Neuronal stem cell (in vitro differentiated cells): ENCODE data around the gene SLC5A5.

Source experiments
- DNase-seq: peaks from one replicate; pipeline ENCODE4 v3.0.0-alpha.2; 2013; ENCODE audit warnings: low spot score
- H2AFZ ChIP-seq: one replicate; pipeline ENCODE4 v1.6.1; 2013; ENCODE audit warnings: mild to moderate bottlenecking, low read length, inconsistent platforms
- H2AK5ac ChIP-seq: 2 replicates; pipeline ENCODE4 v1.6.1; 2013; ENCODE audit warnings: low read depth, mild to moderate bottlenecking, inconsistent platforms, low read length, moderate library complexity, mixed read lengths
- H2BK120ac ChIP-seq: 2 replicates; pipeline ENCODE4 v1.6.1; 2013; ENCODE audit warnings: low read depth, mild to moderate bottlenecking, inconsistent platforms, low read length, moderate library complexity, mixed read lengths
- H2BK12ac ChIP-seq: one replicate; pipeline ENCODE4 v1.6.1; 2013; ENCODE audit warnings: low read length, inconsistent platforms
- H2BK15ac ChIP-seq: 2 replicates; pipeline ENCODE4 v1.6.1; 2013; ENCODE audit warnings: mild to moderate bottlenecking, low read length, inconsistent platforms, mixed read lengths
- H2BK5ac ChIP-seq: one replicate; pipeline ENCODE4 v1.6.1; 2013; ENCODE audit warnings: inconsistent platforms, mild to moderate bottlenecking, low read length, moderate library complexity
- H3K14ac ChIP-seq: one replicate; pipeline ENCODE4 v1.6.1; 2013; ENCODE audit warnings: low read length, inconsistent platforms
- H3K18ac ChIP-seq: 2 replicates; pipeline ENCODE4 v1.6.1; 2013; ENCODE audit warnings: low read length, inconsistent platforms
- H3K23ac ChIP-seq: 2 replicates; pipeline ENCODE4 v1.6.1; 2013; ENCODE audit warnings: low read depth, mild to moderate bottlenecking, mixed read lengths, low read length, inconsistent platforms; ENCODE audit not compliant: poor library complexity
- H3K27ac ChIP-seq: replicated peaks from 3 replicates; pipeline ENCODE4 v1.5.1; 2013; ENCODE audit warnings: low read length, inconsistent platforms
- H3K27me3 ChIP-seq, 3 experiments: 2 replicates each; pipeline ENCODE4 v1.6.1; 2013; ENCODE audit warnings: low read length in 3 of 3, mild to moderate bottlenecking in 2 of 3, inconsistent platforms in 1 of 3, low read depth in 1 of 3, mixed read lengths in 1 of 3, moderate library complexity in 1 of 3; ENCODE audit not compliant: control insufficient read depth in 3 of 3, insufficient read depth in 3 of 3
- H3K36me3 ChIP-seq, 2 donors: replicated peaks in 1 of 2; 2 replicates each; pipeline ENCODE4 v1.6.1; 2013; ENCODE audit warnings: low read length in 2 of 2; ENCODE audit not compliant: control insufficient read depth in 2 of 2, insufficient read depth in 2 of 2
- H3K4ac ChIP-seq: 2 replicates; pipeline ENCODE4 v1.6.1; 2013; ENCODE audit warnings: inconsistent platforms, mild to moderate bottlenecking, low read length, moderate library complexity
- H3K4me1 ChIP-seq, 2 donors: 1 replicate in 1 of 2; 2 replicates in 1 of 2; pipeline ENCODE4 v1.6.1; 2013; ENCODE audit warnings: low read length in 2 of 2, low read depth in 1 of 2; ENCODE audit not compliant: control insufficient read depth in 2 of 2, insufficient read depth in 1 of 2
- H3K4me2 ChIP-seq: one replicate; pipeline ENCODE4 v1.6.1; 2013; ENCODE audit warnings: mild to moderate bottlenecking, low read length, inconsistent platforms; ENCODE audit not compliant: insufficient read depth, poor library complexity, severe bottlenecking
- H3K4me3 ChIP-seq, 2 donors: 2 replicates each; pipeline ENCODE4 v1.5.1; 2013; ENCODE audit warnings: low read length in 2 of 2, mild to moderate bottlenecking in 2 of 2, inconsistent platforms in 1 of 2, moderate library complexity in 1 of 2
- H3K79me1 ChIP-seq: one replicate; pipeline ENCODE4 v1.6.1; 2013; ENCODE audit warnings: low read depth, mild to moderate bottlenecking, inconsistent platforms, low read length, moderate library complexity
- H3K9ac ChIP-seq: one replicate; pipeline ENCODE4 v1.6.1; 2013; ENCODE audit warnings: mild to moderate bottlenecking, low read depth, low read length, inconsistent platforms; ENCODE audit not compliant: poor library complexity
- H3K9me3 ChIP-seq, 2 donors: replicated peaks in 1 of 2; 2 replicates each; pipeline versions ENCODE3 to v1.6.1; 2013; ENCODE audit warnings: low read length in 2 of 2, mild to moderate bottlenecking in 2 of 2, inconsistent platforms in 1 of 2, low read depth in 1 of 2, mixed read lengths in 1 of 2, moderate library complexity in 1 of 2; ENCODE audit not compliant: control insufficient read depth in 2 of 2, insufficient read depth in 1 of 2
- H4K8ac ChIP-seq: one replicate; pipeline ENCODE4 v1.6.1; 2013; ENCODE audit warnings: low read depth, mild to moderate bottlenecking, inconsistent platforms, low read length, moderate library complexity
- H4K91ac ChIP-seq: one replicate; pipeline ENCODE4 v1.6.1; 2013; ENCODE audit warnings: low read length, low read depth, mild to moderate bottlenecking, inconsistent platforms; ENCODE audit not compliant: poor library complexity
- WGBS, 2 donors: extraction: QIAGEN DNeasy Blood & Tissue Kit; methylation state at CpG; one replicate each; pipeline ENCODE4 v1.1.7; 2013; ENCODE audit warnings: missing lambda C conversion rate in 2 of 2, mixed read lengths in 1 of 2; ENCODE audit not compliant: insufficient read length in 2 of 2, insufficient replicate concordance in 1 of 2; ENCODE audit errors: extremely low coverage in 2 of 2; 5-methylcytosine and 5-hydroxymethylcytosine counted together

Gene SLC5A5

DNA sequence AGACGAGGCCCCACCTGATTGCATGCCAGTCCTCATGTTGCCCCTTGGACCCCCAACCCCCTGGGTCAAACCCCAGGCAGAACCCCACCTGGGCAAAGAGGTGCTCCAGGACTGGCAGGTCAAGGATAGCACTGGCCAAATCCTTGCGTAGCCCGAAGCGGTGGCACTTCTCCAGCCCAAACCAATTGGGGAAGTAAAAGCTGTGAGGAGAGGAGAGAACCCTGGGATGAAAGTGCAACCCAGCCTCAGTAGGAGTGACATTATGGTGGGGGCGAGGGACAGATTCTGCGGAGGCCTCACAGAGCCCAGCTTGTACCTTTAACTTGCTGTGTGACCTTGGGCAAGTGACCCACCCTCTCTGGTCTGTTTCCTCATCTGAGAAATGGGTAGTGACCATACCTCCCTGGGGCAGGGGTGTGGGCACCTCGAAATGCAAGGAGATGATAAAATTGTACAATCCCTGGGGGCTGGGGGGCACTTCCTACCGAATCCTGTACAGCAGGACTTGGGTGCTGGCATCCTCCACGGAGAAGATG is 28.4 kb upstream of the SLC5A5 start:
- no peak overlapping the region for H3K23ac ChIP-seq
- no CpG with 5 or more reads among the region's 9 CpGs for WGBS, 2 donors
- DNase-seq: no peak
- no peak overlapping the region for H2BK5ac ChIP-seq
- H3K79me1 ChIP-seq: no peaks in the 10 kb centered on the region
- H3K27ac ChIP-seq: no peak overlapping the region
- H3K4me3 ChIP-seq: no peak overlapping the region
- H3K9ac ChIP-seq: no peak overlapping the region
- H4K91ac ChIP-seq: no peak overlapping the region
- H2BK15ac ChIP-seq: peak overlapping the region; percentile 78
- no peak overlapping the region for H3K4ac ChIP-seq
- H2AK5ac ChIP-seq: peak overlapping the region; percentile 99
- peaks cover 0 to 33% (median 2%) of the 10 kb centered on the region in 3 experiments for H3K27me3 ChIP-seq
- no peak overlapping the region for H4K8ac ChIP-seq
- no peak overlapping the region for H3K18ac ChIP-seq
- no peak overlapping the region for H3K14ac ChIP-seq
- peak overlapping the region; percentile 43 for H2BK12ac ChIP-seq
- H3K4me1 ChIP-seq: peaks cover 7 to 12% of the 10 kb centered on the region in 2 donors
- H3K36me3 ChIP-seq: no peaks in the 10 kb centered on the region
- peak overlapping the region; percentile 77 for H2BK120ac ChIP-seq
- H2AFZ ChIP-seq: no peak overlapping the region
- no peaks in the 10 kb centered on the region for H3K9me3 ChIP-seq
- no peak overlapping the region for H3K4me2 ChIP-seq

DNA sequence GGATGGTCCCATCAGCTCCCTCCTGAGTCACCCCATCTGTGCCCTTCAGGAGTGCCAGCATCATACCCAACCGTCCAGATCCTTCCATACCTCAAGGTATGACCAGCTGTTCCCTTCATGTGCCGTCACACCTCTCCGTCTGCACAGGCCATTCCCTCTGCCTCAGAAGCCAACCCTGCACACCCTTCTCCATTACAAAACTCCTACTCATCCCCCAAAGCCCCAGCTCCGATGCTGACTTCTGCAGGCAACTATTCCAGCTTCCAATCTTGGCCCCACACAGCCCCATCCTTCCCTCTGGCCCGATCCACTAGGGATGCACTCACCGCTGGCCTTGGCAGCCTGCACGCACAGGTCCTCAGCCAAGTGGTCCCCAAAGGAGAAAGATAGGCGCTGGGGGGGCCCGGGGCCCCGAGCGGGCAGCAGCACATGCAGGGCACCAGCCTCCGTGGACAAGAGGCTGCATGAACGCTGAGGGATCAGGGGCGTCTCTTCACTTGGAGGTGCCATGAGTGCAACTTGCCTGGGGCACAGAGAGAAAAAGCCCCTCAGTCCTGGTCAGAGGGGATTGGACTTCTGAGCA is 27.7 kb upstream of the SLC5A5 start:
- peak overlapping the region; percentile 78 for H2BK15ac ChIP-seq
- no CpG with 5 or more reads among the region's 14 CpGs for WGBS, 2 donors

DNA sequence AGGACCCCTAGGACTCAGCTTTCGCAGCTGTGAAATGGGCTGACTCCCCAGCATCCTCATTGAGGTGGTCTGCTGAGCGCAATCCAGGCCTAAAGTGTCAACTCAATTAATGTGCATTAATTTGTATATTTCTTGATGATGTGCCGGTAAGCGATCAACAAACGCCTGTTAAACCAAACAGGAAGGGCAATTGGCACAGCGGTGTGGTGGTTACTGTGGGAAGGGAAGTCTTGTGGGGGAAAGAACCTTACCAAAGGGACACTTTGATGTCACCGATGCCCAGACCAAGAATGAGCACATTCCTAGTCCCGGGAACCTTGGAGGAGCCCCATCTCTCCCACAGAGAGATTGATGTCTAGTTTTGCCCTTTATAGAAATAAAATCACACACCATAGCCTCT is 25.6 kb upstream of the SLC5A5 start:
- Histone ChIP-seq H2AFZ (no peak overlapping the region), H3K14ac (no peak overlapping the region), H3K27me3 (peaks cover 0 to 23% (median 2%) of the 10 kb centered on the region in 3 experiments), H3K18ac (no peak overlapping the region), H2BK12ac (no peak overlapping the region), H2BK15ac (no peak overlapping the region), H2AK5ac (no peak overlapping the region), H4K91ac (no peak overlapping the region), H3K36me3 (no peaks in the 10 kb centered on the region), H3K4me1 (peaks cover 6 to 10% of the 10 kb centered on the region in 2 donors), H3K9ac (no peak overlapping the region), H3K27ac (no peak overlapping the region), H2BK5ac (no peak overlapping the region), H3K4ac (no peak overlapping the region), H3K4me2 (no peak overlapping the region), H3K4me3 (no peak overlapping the region), H2BK120ac (no peak overlapping the region), H3K9me3 (no peaks in the 10 kb centered on the region), H3K79me1 (no peaks in the 10 kb centered on the region), H4K8ac (no peak overlapping the region), H3K23ac (no peak overlapping the region)
- no CpG with 5 or more reads among the region's 8 CpGs for WGBS, 2 donors
- DNase-seq: no peak

More for the DNA sequence above, 27.7 kb upstream of the SLC5A5 start:
- peaks cover 7 to 12% of the 10 kb centered on the region in 2 donors for H3K4me1 ChIP-seq
- peak overlapping the region; percentile 82 for H3K18ac ChIP-seq
- no peak overlapping the region for H3K14ac ChIP-seq
- no peaks in the 10 kb centered on the region for H3K36me3 ChIP-seq
- no peak overlapping the region for H2BK5ac ChIP-seq
- peaks cover 0 to 31% (median 2%) of the 10 kb centered on the region in 3 experiments for H3K27me3 ChIP-seq
- no peaks in the 10 kb centered on the region for H3K9me3 ChIP-seq
- DNase-seq: no peak
- H2AFZ ChIP-seq: no peak overlapping the region
- no peak overlapping the region for H4K8ac ChIP-seq
- no peak overlapping the region for H3K4me3 ChIP-seq
- H2AK5ac ChIP-seq: peak overlapping the region; percentile 95
- peak overlapping the region; percentile 13 for H3K4ac ChIP-seq
- peak overlapping the region; percentile 77 for H2BK120ac ChIP-seq
- no peak overlapping the region for H3K4me2 ChIP-seq
- H3K9ac ChIP-seq: no peak overlapping the region
- H3K27ac ChIP-seq: no peak overlapping the region
- no peaks in the 10 kb centered on the region for H3K79me1 ChIP-seq
- H4K91ac ChIP-seq: no peak overlapping the region
- no peak overlapping the region for H3K23ac ChIP-seq
- peak overlapping the region; percentile 43 for H2BK12ac ChIP-seq

DNA sequence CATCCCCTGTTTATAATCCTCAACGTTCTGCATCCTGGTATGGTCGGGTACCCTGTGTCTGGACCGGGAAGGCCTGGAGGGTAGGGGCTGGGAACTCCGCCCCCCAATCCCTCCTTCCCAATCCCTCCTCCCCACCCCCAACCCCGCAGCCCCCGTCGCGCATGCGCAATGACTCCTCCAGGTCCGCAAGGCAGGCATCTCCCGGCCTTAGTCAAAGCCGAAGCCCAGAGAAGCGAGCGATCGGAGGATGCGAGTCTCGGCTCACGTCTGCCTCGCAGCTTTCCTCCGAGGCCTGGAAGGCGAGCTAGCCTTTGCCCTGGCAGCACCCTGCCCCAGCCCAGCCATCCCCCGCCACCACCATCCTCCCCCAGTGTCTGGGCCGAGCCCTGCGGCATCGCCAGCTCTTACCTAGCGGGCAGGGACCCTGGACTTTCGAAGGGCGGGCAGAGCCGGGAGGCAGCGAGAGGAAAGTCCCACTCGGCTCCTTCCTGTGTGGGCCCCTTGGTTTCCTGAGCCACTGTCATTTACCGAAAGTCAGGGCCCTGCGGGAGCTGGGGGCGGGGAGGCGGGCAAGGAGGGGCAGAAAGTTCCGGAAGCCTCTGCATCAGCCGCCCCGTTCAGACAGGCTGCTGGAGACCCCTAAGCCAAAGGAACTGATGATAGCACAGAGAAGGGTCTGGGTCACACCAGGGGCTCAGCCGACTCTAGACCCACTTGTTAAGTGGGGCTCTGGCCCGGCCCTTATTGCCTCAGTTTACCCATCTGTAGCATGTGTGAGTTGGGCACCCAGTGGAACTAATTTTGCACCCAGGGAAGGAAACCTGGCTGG is 24.0 kb upstream of the SLC5A5 start, which contains the start of gene JAK3:
Gene JAK3 (minus strand): TSS at position 445 of the 829 bp plus-strand sequence. CDS start 3,565 bp downstream, outside the sequence.
- Histone ChIP-seq H3K9me3 (no peaks in the 10 kb centered on the region), H4K8ac (peak within 1 kb of the TSS; percentile 29), H2BK15ac (peak within 1 kb of the TSS; percentile 74), H2AK5ac (peak within 1 kb of the TSS; percentile 95), H3K27ac (no peak within 1 kb of the TSS), H3K4me3 (peak within 1 kb of the TSS; percentile 16 to 64), H3K4me1 (peaks cover 3 to 4% of the 10 kb centered on the region in 2 donors), H3K18ac (peak within 1 kb of the TSS; percentile 95), H3K14ac (no peak within 1 kb of the TSS), H3K4ac (peak within 1 kb of the TSS; percentile 30), H2BK5ac (peak within 1 kb of the TSS; percentile 36), H3K9ac (peak within 1 kb of the TSS; percentile 57), H2BK12ac (no peak within 1 kb of the TSS), H3K79me1 (no peaks in the 10 kb centered on the region), H3K23ac (no peak within 1 kb of the TSS), H2BK120ac (peak within 1 kb of the TSS; percentile 29), H4K91ac (peak within 1 kb of the TSS; percentile 30), H3K36me3 (no peaks in the 10 kb centered on the region), H3K27me3 (peaks cover 0 to 13% (median 2%) of the 10 kb centered on the region in 3 experiments), H2AFZ (peak within 1 kb of the TSS; percentile 96), H3K4me2 (peak within 1 kb of the TSS; percentile 73)
- DNase-seq: peak; percentile 79
- WGBS, 2 donors: no CpG with 5 or more reads among the region's 40 CpGs
